Measurements from ENCODE around the gene HSPA12B. TPM values are rescaled to one million over a fixed set of nuclear protein-coding genes. Genes with fewer than 3 reads are reported as not detected.

HSPA12B gene
- total and polyA plus RNA-seq, 2 of the 4 experiments (the other 2 are of a cell fraction) = not detected

- H3K27ac ChIP-seq (ENCODE audit: insufficient read depth, low read length) = no peak overlapping the region
- no peaks in the 10 kb centered on the region for H3K4me1 ChIP-seq (ENCODE audit: control insufficient read depth, insufficient read depth, low read length)
- no peaks in the 10 kb centered on the region for H3K9me1 ChIP-seq (ENCODE audit: insufficient read depth, low read length)
- no peak overlapping the region for H3K23ac ChIP-seq (ENCODE audit: low read depth, low read length)
- no TSS peak for BruUV-seq (replicated peaks)
- no peak for TF ChIP-seq MXI1 (IDR thresholded peaks at IDR 0.05; ENCODE audit: borderline replicate concordance, low read depth, low read length)
- no peak for TF ChIP-seq USF2 (IDR thresholded peaks at IDR 0.05; ENCODE audit: low read depth, low read length)
- no peak for TF ChIP-seq RFX5 (IDR thresholded peaks at IDR 0.05; ENCODE audit: low read depth, low read length)
- no peak for TF ChIP-seq FOS (IDR thresholded peaks at IDR 0.05; ENCODE audit: low read depth, low read length)
- no peak for TF ChIP-seq NFE2L2 (IDR thresholded peaks at IDR 0.05; ENCODE audit: low read depth, low read length)
- TF ChIP-seq RAD21 (IDR thresholded peaks at IDR 0.05; ENCODE audit: low read length) = no peak
- no peak for TF ChIP-seq CEBPB (IDR thresholded peaks at IDR 0.05; ENCODE audit: low read depth, low read length)
- TF ChIP-seq ELK1 (IDR thresholded peaks at IDR 0.05; ENCODE audit: borderline replicate concordance, low read depth, low read length) = no peak
- TF ChIP-seq CHD1 (IDR thresholded peaks at IDR 0.05; ENCODE audit: low read depth, low read length) = no peak
- no peak for TF ChIP-seq POLR2A (IDR thresholded peaks at IDR 0.05; ENCODE audit: low read depth, low read length)
- no peak for TF ChIP-seq MAFK (IDR thresholded peaks at IDR 0.05; ENCODE audit: low read depth, low read length)
- no peak for TF ChIP-seq RCOR1 (IDR thresholded peaks at IDR 0.05; ENCODE audit: insufficient replicate concordance, low read length)
- no peak for TF ChIP-seq CTCF (conservative IDR thresholded peaks at IDR 0.05; ENCODE audit: low read depth, low read length)
- no peak for TF ChIP-seq MAZ (IDR thresholded peaks at IDR 0.05; ENCODE audit: borderline replicate concordance, low read depth, low read length)
- no peak overlapping the region for H2BK15ac ChIP-seq (ENCODE audit: low read depth, low read length)
- no peak overlapping the region for H3K4me3 ChIP-seq (ENCODE audit: insufficient read depth, low read depth, low read length)
- no peak overlapping the region for H2BK5ac ChIP-seq (ENCODE audit: low read depth, low read length, poor library complexity, severe bottlenecking)
- H3K27me3 ChIP-seq (ENCODE audit: control insufficient read depth, insufficient read depth, low read length) = peaks cover 12% of the 10 kb centered on the region
- ATAC-seq (ENCODE audit: low read depth) = no peak
- ChIA-PET CTCF (interaction anchor here (0.8 kb wide), 1 partner anchor 41 kb away, joined by 3 read pairs; the partner anchor contains the start of gene CENPB), POLR2A (ENCODE audit: unreplicated experiment) (no interaction called here)
- no peak overlapping the region for H3K4me2 ChIP-seq (ENCODE audit: low read depth, low read length)
- 69% methylated on average over 15 of the region's 45 CpGs; no CpG with 5 or more reads in 1 of the 2 experiments for WGBS, 2 experiments (ENCODE audit: extremely low coverage in 2 of 2, insufficient read length in 1 of 2)
- H3K9ac ChIP-seq (ENCODE audit: low read depth, low read length) = no peak overlapping the region
- H2AFZ ChIP-seq (replicated peaks; ENCODE audit: low read length, poor library complexity) = no peak overlapping the region
- H3K9me3 ChIP-seq (ENCODE audit: control insufficient read depth, insufficient read depth, low read length) = no peaks in the 10 kb centered on the region
- no peak for DNase-seq
- no peak overlapping the region for H3K18ac ChIP-seq (ENCODE audit: low read depth, low read length)
- no peak overlapping the region for H3K56ac ChIP-seq (ENCODE audit: extremely low read depth, insufficient read depth, low read length)
- no peak overlapping the region for H4K5ac ChIP-seq (ENCODE audit: low read depth, low read length)
- H4K20me1 ChIP-seq (ENCODE audit: insufficient read depth, low read length) = no peaks in the 10 kb centered on the region
- no peak overlapping the region for H4K8ac ChIP-seq (ENCODE audit: low read depth in 2 of 2, low read length in 2 of 2)
- H3K14ac ChIP-seq (replicated peaks; ENCODE audit: low read depth, low read length) = no peak overlapping the region
- no peaks in the 10 kb centered on the region for H3K79me1 ChIP-seq (ENCODE audit: low read depth in 1 of 2, low read length in 2 of 2)
- no peak overlapping the region for H2BK20ac ChIP-seq (ENCODE audit: low read depth, low read length)
- H2AK5ac ChIP-seq (ENCODE audit: low read depth, low read length) = no peak overlapping the region
- dilution Hi-C loops (cut with HindIII; ENCODE audit: low sequenced_read_pairs, unreplicated experiment) = no loop called here
- H4K91ac ChIP-seq (ENCODE audit: insufficient read depth, low read depth, low read length) = no peak overlapping the region
- H2BK120ac ChIP-seq (ENCODE audit: low read depth, low read length) = no peak overlapping the region
- in situ Hi-C loops (cut with MboI; ENCODE audit: low sequenced_read_pairs) = no loop called here
- intact Hi-C loops (cut with micrococcal nuclease) = no loop called here
- H3K36me3 ChIP-seq (ENCODE audit: control insufficient read depth, insufficient read depth, low read length) = no peaks in the 10 kb centered on the region
- no peak overlapping the region for H2AK9ac ChIP-seq (replicated peaks; ENCODE audit: low read depth, low read length, poor library complexity)
- no peak overlapping the region for H3K4ac ChIP-seq (ENCODE audit: low read depth, low read length)
Observed at GRCh38 chr20:3744806-3745685, 12.6 kb downstream of the HSPA12B start.

Measured in IMR-90 (cell line).